ENCODE results near the gene FJX1.

DNA sequence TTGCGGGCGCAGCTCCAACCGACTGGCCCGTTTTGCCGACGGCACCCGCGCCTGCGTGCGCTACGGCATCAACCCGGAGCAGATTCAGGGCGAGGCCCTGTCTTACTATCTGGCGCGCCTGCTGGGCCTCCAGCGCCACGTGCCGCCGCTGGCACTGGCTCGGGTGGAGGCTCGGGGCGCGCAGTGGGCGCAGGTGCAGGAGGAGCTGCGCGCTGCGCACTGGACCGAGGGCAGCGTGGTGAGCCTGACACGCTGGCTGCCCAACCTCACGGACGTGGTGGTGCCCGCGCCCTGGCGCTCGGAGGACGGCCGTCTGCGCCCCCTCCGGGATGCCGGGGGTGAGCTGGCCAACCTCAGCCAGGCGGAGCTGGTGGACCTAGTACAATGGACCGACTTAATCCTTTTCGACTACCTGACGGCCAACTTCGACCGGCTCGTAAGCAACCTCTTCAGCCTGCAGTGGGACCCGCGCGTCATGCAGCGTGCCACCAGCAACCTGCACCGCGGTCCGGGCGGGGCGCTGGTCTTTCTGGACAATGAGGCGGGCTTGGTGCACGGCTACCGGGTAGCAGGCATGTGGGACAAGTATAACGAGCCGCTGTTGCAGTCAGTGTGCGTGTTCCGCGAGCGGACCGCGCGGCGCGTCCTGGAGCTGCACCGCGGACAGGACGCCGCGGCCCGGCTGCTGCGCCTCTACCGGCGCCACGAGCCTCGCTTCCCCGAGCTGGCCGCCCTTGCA lies 1.0 kb downstream of the FJX1 start:
- TF ChIP-seq, protein P1, sequence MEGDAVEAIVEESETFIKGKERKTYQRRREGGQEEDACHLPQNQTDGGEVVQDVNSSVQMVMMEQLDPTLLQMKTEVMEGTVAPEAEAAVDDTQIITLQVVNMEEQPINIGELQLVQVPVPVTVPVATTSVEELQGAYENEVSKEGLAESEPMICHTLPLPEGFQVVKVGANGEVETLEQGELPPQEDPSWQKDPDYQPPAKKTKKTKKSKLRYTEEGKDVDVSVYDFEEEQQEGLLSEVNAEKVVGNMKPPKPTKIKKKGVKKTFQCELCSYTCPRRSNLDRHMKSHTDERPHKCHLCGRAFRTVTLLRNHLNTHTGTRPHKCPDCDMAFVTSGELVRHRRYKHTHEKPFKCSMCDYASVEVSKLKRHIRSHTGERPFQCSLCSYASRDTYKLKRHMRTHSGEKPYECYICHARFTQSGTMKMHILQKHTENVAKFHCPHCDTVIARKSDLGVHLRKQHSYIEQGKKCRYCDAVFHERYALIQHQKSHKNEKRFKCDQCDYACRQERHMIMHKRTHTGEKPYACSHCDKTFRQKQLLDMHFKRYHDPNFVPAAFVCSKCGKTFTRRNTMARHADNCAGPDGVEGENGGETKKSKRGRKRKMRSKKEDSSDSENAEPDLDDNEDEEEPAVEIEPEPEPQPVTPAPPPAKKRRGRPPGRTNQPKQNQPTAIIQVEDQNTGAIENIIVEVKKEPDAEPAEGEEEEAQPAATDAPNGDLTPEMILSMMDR (IDR thresholded peaks at IDR 0.05; ENCODE audit: low read depth, low read length): no peak
- no peak for TF ChIP-seq EZH2phosphoT487 (IDR thresholded peaks at IDR 0.05; ENCODE audit: low read depth)
